GM12875 (cell line): ENCODE results near the gene ITPRID1.

ENCODE experiments used
- H3K4me3 ChIP-seq: one replicate; pipeline ENCODE4 v1.5.1; 2011; ENCODE audit warnings: low read depth, low read length, control low read depth
- CTCF ChIP-seq: IDR thresholded peaks from 2 replicates; pipeline ENCODE4 v1.5.1; 2011; ENCODE audit warnings: low read depth, mild to moderate bottlenecking, control low read depth, inconsistent platforms, low read length, moderate library complexity, borderline replicate concordance; ENCODE audit not compliant: insufficient read depth

ITPRID1 gene

GRCh38 chr7:31563951-31564350 lies 50.1 kb downstream of the ITPRID1 start:
- no peak for TF ChIP-seq CTCF
- no peak overlapping the region for H3K4me3 ChIP-seq

GRCh38 chr7:31564661-31565060 lies 50.8 kb downstream of the ITPRID1 start:
- no peak for TF ChIP-seq CTCF
- no peak overlapping the region for H3K4me3 ChIP-seq

GRCh38 chr7:31569528-31569927 lies 55.6 kb downstream of the ITPRID1 start:
- no peak overlapping the region for H3K4me3 ChIP-seq
- TF ChIP-seq CTCF, result no peak

- no peak for TF ChIP-seq CTCF
- no peak overlapping the region for H3K4me3 ChIP-seq
Measured at GRCh38 chr7:31583526-31583925, 69.6 kb downstream of the ITPRID1 start.

GRCh38 chr7:31583942-31584341 lies 70.1 kb downstream of the ITPRID1 start:
- no peak overlapping the region for H3K4me3 ChIP-seq
- TF ChIP-seq CTCF, result no peak

GRCh38 chr7:31595390-31595789 lies 81.5 kb downstream of the ITPRID1 start:
- TF ChIP-seq CTCF, result no peak

GRCh38 chr7:31602041-31602625 lies 88.2 kb downstream of the ITPRID1 start:
- H3K4me3 ChIP-seq, result no peak overlapping the region
- TF ChIP-seq CTCF, result no peak

More at GRCh38 chr7:31595390-31595789, 81.5 kb downstream of the ITPRID1 start:
- no peak overlapping the region for H3K4me3 ChIP-seq
